Glutamatergic neuron (in vitro differentiated cells): ENCODE data around the gene DAO. TPM values are rescaled to one million over a fixed set of nuclear protein-coding genes. Genes with fewer than 3 reads are reported as not detected.

Experiments used
- DNase-seq: peaks from one replicate; pipeline ENCODE4 v3.0.0; 2022
- H3K27ac Mint-ChIP-seq: one replicate; pipeline ENCODE4 v1.8.0; 2020; ENCODE audit warnings: mild to moderate bottlenecking, mixed read lengths, inconsistent platforms; ENCODE audit not compliant: unreplicated experiment
- H3K27me3 Mint-ChIP-seq: one replicate; pipeline ENCODE4 v1.8.0; 2020; ENCODE audit warnings: mild to moderate bottlenecking, moderate library complexity, mixed read lengths, inconsistent platforms; ENCODE audit not compliant: unreplicated experiment
- H3K36me3 Mint-ChIP-seq: one replicate; pipeline ENCODE4 v1.8.0; 2020; ENCODE audit warnings: mild to moderate bottlenecking, mixed read lengths, inconsistent platforms; ENCODE audit not compliant: unreplicated experiment
- H3K4me1 Mint-ChIP-seq: one replicate; pipeline ENCODE4 v1.8.0; 2020; ENCODE audit warnings: mild to moderate bottlenecking, low read depth, mixed read lengths, inconsistent platforms; ENCODE audit not compliant: unreplicated experiment
- H3K4me3 Mint-ChIP-seq: one replicate; pipeline ENCODE4 v1.8.0; 2020; ENCODE audit warnings: mild to moderate bottlenecking, mixed read lengths, inconsistent platforms; ENCODE audit not compliant: unreplicated experiment
- H3K9me3 Mint-ChIP-seq: one replicate; pipeline ENCODE4 v1.8.0; 2020; ENCODE audit warnings: mild to moderate bottlenecking, moderate library complexity, mixed read lengths, inconsistent platforms; ENCODE audit not compliant: unreplicated experiment
- total RNA-seq: library from RNA; stranded (reverse); fragmentation: NEBNext Ultra II Directional; extraction: Animal tissue kit (Norgen Biotek cat#: 25700); gene quantifications from one replicate; pipeline ENCODE4 v1.2.1, GENCODE V29; 2021; ENCODE audit not compliant: unreplicated experiment
- TF ChIP-seq, protein P1 (sequence below): fragments of 200-600 bp; sonication (generic); IDR thresholded peaks from one replicate; pipeline ENCODE4 v1.5.0; 2021; ENCODE audit not compliant: partially characterized antibody, unreplicated experiment

DAO gene
- total RNA-seq, 1 donor from 2014 or later: not detected

DNA sequence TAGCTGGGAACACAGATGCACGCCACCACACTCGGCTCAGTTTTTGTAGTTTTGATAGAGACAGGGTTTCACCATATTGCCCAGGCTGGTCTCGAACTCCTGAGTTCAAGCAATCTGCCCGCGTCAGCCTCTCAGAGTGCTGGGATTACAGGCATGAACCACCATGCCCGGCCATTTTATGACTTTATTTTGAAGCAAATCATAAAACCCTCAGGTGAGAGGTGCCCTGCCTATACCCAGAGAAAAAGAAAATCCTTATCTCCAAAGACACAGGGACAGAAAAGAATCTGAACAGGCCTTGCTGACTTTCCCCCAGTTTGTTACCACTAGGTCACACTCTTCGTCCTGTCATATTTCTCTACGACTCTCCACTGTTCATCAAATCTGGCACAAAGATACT, 48.8 kb downstream of the DAO start:
- Mint-ChIP-seq H3K27me3 (peaks cover 3% of the 10 kb centered on the region), H3K27ac (no peak overlapping the region), H3K9me3 (no peaks in the 10 kb centered on the region)

GRCh38 chr12:108930155-108930554, 50.3 kb downstream of the DAO start:
- H3K27ac Mint-ChIP-seq: no peak overlapping the region
- H3K4me3 Mint-ChIP-seq: no peak overlapping the region
- peaks cover 2% of the 10 kb centered on the region for H3K9me3 Mint-ChIP-seq
- peaks cover 3% of the 10 kb centered on the region for H3K27me3 Mint-ChIP-seq
- TF ChIP-seq, protein P1, sequence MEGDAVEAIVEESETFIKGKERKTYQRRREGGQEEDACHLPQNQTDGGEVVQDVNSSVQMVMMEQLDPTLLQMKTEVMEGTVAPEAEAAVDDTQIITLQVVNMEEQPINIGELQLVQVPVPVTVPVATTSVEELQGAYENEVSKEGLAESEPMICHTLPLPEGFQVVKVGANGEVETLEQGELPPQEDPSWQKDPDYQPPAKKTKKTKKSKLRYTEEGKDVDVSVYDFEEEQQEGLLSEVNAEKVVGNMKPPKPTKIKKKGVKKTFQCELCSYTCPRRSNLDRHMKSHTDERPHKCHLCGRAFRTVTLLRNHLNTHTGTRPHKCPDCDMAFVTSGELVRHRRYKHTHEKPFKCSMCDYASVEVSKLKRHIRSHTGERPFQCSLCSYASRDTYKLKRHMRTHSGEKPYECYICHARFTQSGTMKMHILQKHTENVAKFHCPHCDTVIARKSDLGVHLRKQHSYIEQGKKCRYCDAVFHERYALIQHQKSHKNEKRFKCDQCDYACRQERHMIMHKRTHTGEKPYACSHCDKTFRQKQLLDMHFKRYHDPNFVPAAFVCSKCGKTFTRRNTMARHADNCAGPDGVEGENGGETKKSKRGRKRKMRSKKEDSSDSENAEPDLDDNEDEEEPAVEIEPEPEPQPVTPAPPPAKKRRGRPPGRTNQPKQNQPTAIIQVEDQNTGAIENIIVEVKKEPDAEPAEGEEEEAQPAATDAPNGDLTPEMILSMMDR: no peak
- DNase-seq: no peak
- peaks cover 39% of the 10 kb centered on the region for H3K36me3 Mint-ChIP-seq
- H3K4me1 Mint-ChIP-seq: no peaks in the 10 kb centered on the region

More for the DNA sequence above, 48.8 kb downstream of the DAO start:
- Mint-ChIP-seq H3K4me1 (no peaks in the 10 kb centered on the region), H3K36me3 (peaks cover 47% of the 10 kb centered on the region), H3K4me3 (no peak overlapping the region)
- TF ChIP-seq, protein P1: no peak
- no peak for DNase-seq

DNA sequence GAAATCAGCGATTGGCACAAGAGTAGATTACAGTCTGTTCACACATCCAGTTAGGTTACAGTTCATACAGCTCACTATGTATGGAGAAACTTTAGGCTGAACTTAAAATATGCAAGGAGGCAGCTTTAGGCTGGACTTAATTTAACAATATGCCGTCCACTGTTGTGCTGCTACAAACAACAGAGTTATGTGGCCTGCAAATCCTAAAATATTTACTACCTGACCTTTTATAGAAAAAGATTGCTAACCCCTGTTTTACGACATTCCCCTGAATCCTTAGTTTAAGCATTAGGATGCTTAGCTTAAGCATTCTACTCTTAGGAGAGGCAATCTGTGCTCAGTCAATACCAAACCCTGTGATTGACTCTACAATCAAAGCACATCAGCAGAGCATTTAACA, 50.9 kb downstream of the DAO start:
- Mint-ChIP-seq H3K9me3 (peaks cover 2% of the 10 kb centered on the region), H3K27ac (no peak overlapping the region), H3K4me1 (no peaks in the 10 kb centered on the region), H3K27me3 (peaks cover 2% of the 10 kb centered on the region), H3K36me3 (peaks cover 33% of the 10 kb centered on the region), H3K4me3 (no peak overlapping the region)
- DNase-seq: no peak
- TF ChIP-seq, protein P1: no peak

GRCh38 chr12:108933949-108934348, 54.1 kb downstream of the DAO start:
- Mint-ChIP-seq H3K9me3 (peaks cover 2% of the 10 kb centered on the region), H3K36me3 (peaks cover 12% of the 10 kb centered on the region), H3K4me3 (no peak overlapping the region), H3K27me3 (no peaks in the 10 kb centered on the region), H3K4me1 (no peaks in the 10 kb centered on the region), H3K27ac (no peak overlapping the region)
- no peak for DNase-seq
- TF ChIP-seq, protein P1: no peak

DNA sequence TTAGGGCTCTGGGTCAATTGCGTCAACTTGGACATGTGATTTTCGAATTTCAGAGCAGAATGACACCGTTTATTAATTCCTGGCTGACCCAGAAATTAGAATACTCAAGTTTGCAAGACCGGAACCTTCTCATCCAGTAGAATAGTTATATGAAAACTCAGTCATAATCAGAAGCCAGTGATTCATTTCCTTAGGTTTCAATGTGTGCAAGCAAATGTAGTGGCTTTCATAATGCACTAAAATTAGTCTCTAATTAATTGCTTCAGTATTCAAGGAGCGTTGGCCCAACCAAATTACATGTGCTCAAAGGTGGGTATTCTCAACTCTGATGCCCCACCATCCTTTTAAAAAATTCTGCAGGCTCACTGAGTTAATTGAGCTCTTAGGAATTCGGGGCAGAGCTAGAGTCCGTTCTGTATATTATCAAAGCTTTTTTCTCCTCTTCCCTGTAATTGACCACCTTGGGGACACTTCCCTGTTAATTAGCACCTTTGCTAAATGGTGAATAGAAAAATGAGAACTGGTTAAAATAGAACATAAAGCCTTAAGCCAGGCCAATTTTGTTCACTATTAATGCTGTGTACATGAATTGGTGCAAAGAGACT, 55.4 kb downstream of the DAO start:
- TF ChIP-seq, protein P1: no peak
- no peak for DNase-seq
- Mint-ChIP-seq H3K27ac (no peak overlapping the region), H3K4me1 (no peaks in the 10 kb centered on the region), H3K9me3 (peaks cover 2% of the 10 kb centered on the region), H3K27me3 (no peaks in the 10 kb centered on the region), H3K4me3 (no peak overlapping the region), H3K36me3 (peaks cover 13% of the 10 kb centered on the region)
